DMS114 treated with DMSO at 0.1 percent for 48 hours (cell line): Measurements from ENCODE around the gene ANKRD16.

ENCODE experiments used
- DNase-seq: peaks from one replicate; lab custom pipeline; 2025; ENCODE audit not compliant: unreplicated experiment; lab: John Stamatoyannopoulos, UW

The ANKRD16 gene

GRCh38 chr10:5904227-5904626, 14.5 kb upstream of the ANKRD16 start:
- DNase-seq: no peak

GRCh38 chr10:5903563-5903962, 13.9 kb upstream of the ANKRD16 start:
- DNase-seq: no peak

GRCh38 chr10:5902511-5903274, 13.0 kb upstream of the ANKRD16 start:
- no peak for DNase-seq

- DNase-seq: no peak
These were observed 10.6 kb upstream of the ANKRD16 start for GRCh38 chr10:5900247-5900646.

- no peak for DNase-seq
These were observed 8.5 kb upstream of the ANKRD16 start for GRCh38 chr10:5898163-5898562.

- DNase-seq: no peak
These were observed 7.8 kb upstream of the ANKRD16 start for GRCh38 chr10:5897504-5897903.

GRCh38 chr10:5897053-5897340, 7.3 kb upstream of the ANKRD16 start:
- no peak for DNase-seq

- DNase-seq: no peak
These were observed 6.7 kb upstream of the ANKRD16 start for GRCh38 chr10:5896208-5897052.

GRCh38 chr10:5895804-5896203, 6.1 kb upstream of the ANKRD16 start:
- no peak for DNase-seq

- DNase-seq: no peak
These were observed 5.7 kb upstream of the ANKRD16 start for GRCh38 chr10:5895365-5895764.

- DNase-seq: no peak
These were observed 5.2 kb upstream of the ANKRD16 start for GRCh38 chr10:5894873-5895272.

GRCh38 chr10:5894403-5894802, 4.7 kb upstream of the ANKRD16 start:
- no peak for DNase-seq

GRCh38 chr10:5893321-5893720, 3.6 kb upstream of the ANKRD16 start:
- DNase-seq: no peak

GRCh38 chr10:5892007-5892406, 2.3 kb upstream of the ANKRD16 start:
- no peak for DNase-seq

GRCh38 chr10:5891009-5891408, 1.3 kb upstream of the ANKRD16 start:
- DNase-seq: no peak

GRCh38 chr10:5890452-5890915, 791 bp upstream of the ANKRD16 start:
- DNase-seq: no peak

- no peak for DNase-seq
These were observed 660 bp downstream of the ANKRD16 start for GRCh38 chr10:5888843-5889623.

GRCh38 chr10:5888351-5888750, 1.3 kb downstream of the ANKRD16 start:
- no peak for DNase-seq

- DNase-seq: no peak
These were observed 2.1 kb downstream of the ANKRD16 start for GRCh38 chr10:5887641-5888040.

- DNase-seq: no peak
These were observed 2.7 kb downstream of the ANKRD16 start for GRCh38 chr10:5887029-5887428.

GRCh38 chr10:5885619-5886018, 4.1 kb downstream of the ANKRD16 start:
- DNase-seq: no peak

GRCh38 chr10:5882961-5883360, 6.7 kb downstream of the ANKRD16 start:
- no peak for DNase-seq
